Subcutaneous adipose tissue (tissue), 4 donors: ENCODE results near the gene S1PR3. TPM values are rescaled to one million over a fixed set of nuclear protein-coding genes. Genes with fewer than 3 reads are reported as not detected.

ENCODE experiments used
- CTCF ChIP-seq: fragments of 450-650 bp; IDR thresholded peaks from one replicate; pipeline ENCODE4 v1.5.1; 2016; ENCODE audit warnings: low read depth, mild to moderate bottlenecking, control low read depth, antibody characterized with exemption, moderate library complexity
- total RNA-seq, 4 donors: library from RNA; depleted of rRNA; stranded (reverse); fragments of >200 nt; gene quantifications; one replicate each; pipeline ENCODE4 v1.1.0, GENCODE V29; 2016

S1PR3 gene
- total RNA-seq, 4 donors from 2014 or later = 6.2 to 22.1 (median 15.3) TPM

- no peak for TF ChIP-seq CTCF
Measured at GRCh38 chr9:89038382-89039103, 47.3 kb downstream of the S1PR3 start.

- no peak for TF ChIP-seq CTCF
Measured at GRCh38 chr9:89039104-89039465, 47.8 kb downstream of the S1PR3 start.

GRCh38 chr9:89039664-89040063 is 48.4 kb downstream of the S1PR3 start:
- no peak for TF ChIP-seq CTCF

GRCh38 chr9:89042984-89043383 is 51.7 kb downstream of the S1PR3 start:
- no peak for TF ChIP-seq CTCF

GRCh38 chr9:89044104-89044503 is 52.8 kb downstream of the S1PR3 start:
- no peak for TF ChIP-seq CTCF

- TF ChIP-seq CTCF = no peak
Measured at GRCh38 chr9:89044881-89045280, 53.6 kb downstream of the S1PR3 start.

- TF ChIP-seq CTCF = no peak
Measured at GRCh38 chr9:89046832-89047231, 55.6 kb downstream of the S1PR3 start.
